Right atrium auricular region (tissue), 2 donors: ENCODE data around the gene ACY1. TPM values are rescaled to one million over a fixed set of nuclear protein-coding genes. Genes with fewer than 3 reads are reported as not detected.

Experiments used
- total RNA-seq, 2 donors: library from RNA; depleted of rRNA; stranded (reverse); fragments of >200 nt; gene quantifications; one replicate each; pipeline ENCODE4 v1.1.0, GENCODE V29; 2016

ACY1 gene
- total RNA-seq, 2 donors from 2014 or later = 26.0 to 29.8 TPM

Other genes with a start within 250 kb of the ACY1 start
- gene IQCF6, start 204.3 kb upstream of the ACY1 start, total RNA-seq = not detected
- gene IQCF2, start 121.9 kb upstream of the ACY1 start, total RNA-seq = not detected
- gene IQCF5, start 107.9 kb upstream of the ACY1 start, total RNA-seq = not detected
- not detected for gene IQCF1, start 80.2 kb upstream of the ACY1 start, total RNA-seq
- 10 to 100 TPM in 1 of 2 donors, 1 to 10 TPM in 1; 6.3 to 11.1 TPM for gene RRP9, start 41.6 kb upstream of the ACY1 start, total RNA-seq
- gene PARP3, start 41.2 kb upstream of the ACY1 start, total RNA-seq = 10 to 100 TPM in 1 of 2 donors, 1 to 10 TPM in 1; 9.8 to 12.8 TPM
- gene GPR62, start 28.2 kb upstream of the ACY1 start, total RNA-seq = under 1 TPM; 0.12 to 0.82 TPM
- gene PCBP4, start 16.1 kb upstream of the ACY1 start, total RNA-seq = 100 to 1,000 TPM in 1 of 2 donors, 10 to 100 TPM in 1; 73.8 to 119 TPM
- 10 to 100 TPM; 15.6 to 20.9 TPM for gene ABHD14B, start 9.5 kb upstream of the ACY1 start, total RNA-seq
- gene ABHD14A, start 8.5 kb upstream of the ACY1 start, total RNA-seq = 10 to 100 TPM; 21.0 to 31.3 TPM
- 1,000 to 10,000 TPM in 1 of 2 donors, 100 to 1,000 TPM in 1; 658 to 1,017 TPM for gene RPL29, start 12.4 kb downstream of the ACY1 start, total RNA-seq
- 10 to 100 TPM; 17.7 to 33.7 TPM for gene DUSP7, start 73.0 kb downstream of the ACY1 start, total RNA-seq
- gene POC1A, start 170.9 kb downstream of the ACY1 start, total RNA-seq = under 1 TPM; 0.47 to 0.78 TPM
- gene ALAS1, start 214.6 kb downstream of the ACY1 start, total RNA-seq = 100 to 1,000 TPM in 1 of 2 donors, 10 to 100 TPM in 1; 69.7 to 103 TPM
- not detected for gene TLR9, start 242.1 kb downstream of the ACY1 start, total RNA-seq